ENCODE measurements around the gene NF2. TPM values are rescaled to one million over a fixed set of nuclear protein-coding genes. Genes with fewer than 3 reads are reported as not detected.

The NF2 gene
- total RNA-seq, 1 experiment from 2014 or later = 132 TPM

DNA sequence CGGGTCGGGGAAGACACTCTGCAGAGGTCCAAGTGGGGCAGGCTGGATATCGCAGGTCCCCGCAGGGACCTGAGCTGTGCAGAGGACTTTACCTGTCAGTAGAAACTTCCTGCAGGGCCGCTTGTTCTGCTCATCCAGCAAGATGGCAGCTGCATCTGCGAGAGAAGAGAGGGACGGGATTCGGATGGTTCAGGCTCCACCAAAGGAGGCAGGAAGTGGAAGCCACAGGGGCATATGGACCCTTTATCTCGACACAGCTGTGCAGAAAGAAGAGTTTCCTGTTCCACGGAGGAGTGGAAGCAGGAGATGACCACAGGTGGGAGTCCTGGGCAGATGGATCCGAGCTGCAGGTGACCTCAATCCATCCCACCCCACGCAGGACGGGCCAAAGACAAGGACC lies 138.9 kb downstream of the NF2 start:
- H3K36me3 Mint-ChIP-seq (ENCODE audit: insufficient read depth, unreplicated experiment) = no peaks in the 10 kb centered on the region

DNA sequence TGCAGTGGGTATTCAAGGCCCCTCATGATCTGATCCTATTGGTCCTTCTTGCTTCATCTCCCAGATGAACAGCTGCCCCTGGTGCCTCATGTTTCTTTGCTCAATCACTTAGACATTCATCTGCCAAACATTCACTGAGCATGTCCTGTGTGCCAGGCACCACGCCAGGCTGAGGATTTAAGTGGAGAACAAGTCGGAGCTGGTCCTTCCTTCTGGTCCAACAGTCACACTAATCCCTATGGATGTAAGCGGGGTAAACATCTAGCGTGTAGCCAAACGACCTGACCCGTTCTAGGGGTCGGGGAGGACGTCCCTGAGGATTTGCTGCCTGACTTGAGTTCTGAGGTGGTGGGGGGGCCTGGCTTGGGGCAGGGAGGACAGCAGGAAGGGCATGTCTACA lies 141.5 kb downstream of the NF2 start:
- no peak for DNase-seq
- BruUV-seq (replicated peaks) = no TSS peak
- Mint-ChIP-seq H3K4me3 (ENCODE audit: low read depth, unreplicated experiment) (no peak overlapping the region), H3K36me3 (ENCODE audit: insufficient read depth, unreplicated experiment) (peaks cover 5% of the 10 kb centered on the region), H3K27me3 (ENCODE audit: unreplicated experiment) (no peaks in the 10 kb centered on the region), H3K4me1 (ENCODE audit: low read depth, unreplicated experiment) (no peaks in the 10 kb centered on the region), H3K9me3 (ENCODE audit: low read depth, unreplicated experiment) (no peaks in the 10 kb centered on the region), H3K27ac (ENCODE audit: unreplicated experiment) (no peak overlapping the region)
- TF ChIP-seq, protein P1, sequence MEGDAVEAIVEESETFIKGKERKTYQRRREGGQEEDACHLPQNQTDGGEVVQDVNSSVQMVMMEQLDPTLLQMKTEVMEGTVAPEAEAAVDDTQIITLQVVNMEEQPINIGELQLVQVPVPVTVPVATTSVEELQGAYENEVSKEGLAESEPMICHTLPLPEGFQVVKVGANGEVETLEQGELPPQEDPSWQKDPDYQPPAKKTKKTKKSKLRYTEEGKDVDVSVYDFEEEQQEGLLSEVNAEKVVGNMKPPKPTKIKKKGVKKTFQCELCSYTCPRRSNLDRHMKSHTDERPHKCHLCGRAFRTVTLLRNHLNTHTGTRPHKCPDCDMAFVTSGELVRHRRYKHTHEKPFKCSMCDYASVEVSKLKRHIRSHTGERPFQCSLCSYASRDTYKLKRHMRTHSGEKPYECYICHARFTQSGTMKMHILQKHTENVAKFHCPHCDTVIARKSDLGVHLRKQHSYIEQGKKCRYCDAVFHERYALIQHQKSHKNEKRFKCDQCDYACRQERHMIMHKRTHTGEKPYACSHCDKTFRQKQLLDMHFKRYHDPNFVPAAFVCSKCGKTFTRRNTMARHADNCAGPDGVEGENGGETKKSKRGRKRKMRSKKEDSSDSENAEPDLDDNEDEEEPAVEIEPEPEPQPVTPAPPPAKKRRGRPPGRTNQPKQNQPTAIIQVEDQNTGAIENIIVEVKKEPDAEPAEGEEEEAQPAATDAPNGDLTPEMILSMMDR (IDR thresholded peaks at IDR 0.05; ENCODE audit: unreplicated experiment) = no peak
- CTCF ChIA-PET = no interaction called here
- intact Hi-C loops (cut with micrococcal nuclease; ENCODE audit: unreplicated experiment) = no loop called here

More for the DNA sequence above, 138.9 kb downstream of the NF2 start:
- H3K27me3 Mint-ChIP-seq (ENCODE audit: unreplicated experiment) = no peaks in the 10 kb centered on the region
- intact Hi-C loops (cut with micrococcal nuclease; ENCODE audit: unreplicated experiment) = no loop called here
- no peaks in the 10 kb centered on the region for H3K4me1 Mint-ChIP-seq (ENCODE audit: low read depth, unreplicated experiment)
- no TSS peak for BruUV-seq (replicated peaks)
- no peaks in the 10 kb centered on the region for H3K9me3 Mint-ChIP-seq (ENCODE audit: low read depth, unreplicated experiment)
- H3K4me3 Mint-ChIP-seq (ENCODE audit: low read depth, unreplicated experiment) = no peak overlapping the region
- CTCF ChIA-PET = no interaction called here
- DNase-seq = no peak
- TF ChIP-seq, protein P1 (IDR thresholded peaks at IDR 0.05; ENCODE audit: unreplicated experiment) = no peak
- H3K27ac Mint-ChIP-seq (ENCODE audit: unreplicated experiment) = no peak overlapping the region

DNA sequence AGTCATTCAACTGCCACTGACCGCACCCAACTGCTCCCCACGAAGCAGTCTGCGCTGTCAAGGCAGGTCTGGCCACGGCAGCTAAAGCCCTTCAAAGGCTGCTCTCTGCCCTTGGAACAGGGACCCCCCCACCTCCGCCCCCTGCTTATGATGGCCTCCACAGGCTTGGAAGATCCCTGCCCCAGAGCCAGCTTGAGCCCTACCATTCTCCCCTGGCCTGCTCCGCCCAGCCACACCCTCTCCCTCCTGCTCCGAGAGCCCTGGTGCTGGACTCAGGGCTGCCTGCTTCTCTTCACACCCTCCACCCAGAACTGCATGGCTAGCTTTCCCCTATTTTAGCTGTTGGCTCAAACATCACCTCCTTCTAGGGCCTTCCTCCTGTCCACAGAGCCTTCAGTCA lies 144.4 kb downstream of the NF2 start:
- H3K4me1 Mint-ChIP-seq (ENCODE audit: low read depth, unreplicated experiment) = peaks cover 9% of the 10 kb centered on the region
- no TSS peak for BruUV-seq (replicated peaks)
- CTCF ChIA-PET = interaction anchor here (0.6 kb wide), 1 partner anchor 339 kb away, joined by 4 read pairs; no protein-coding TSS in a partner anchor
- peaks cover 5% of the 10 kb centered on the region for H3K36me3 Mint-ChIP-seq (ENCODE audit: insufficient read depth, unreplicated experiment)
- H3K27me3 Mint-ChIP-seq (ENCODE audit: unreplicated experiment) = no peaks in the 10 kb centered on the region
- no peak for DNase-seq
- H3K27ac Mint-ChIP-seq (ENCODE audit: unreplicated experiment) = no peak overlapping the region
- no peak overlapping the region for H3K4me3 Mint-ChIP-seq (ENCODE audit: low read depth, unreplicated experiment)
- TF ChIP-seq, protein P1 (IDR thresholded peaks at IDR 0.05; ENCODE audit: unreplicated experiment) = no peak
- intact Hi-C loops (cut with micrococcal nuclease; ENCODE audit: unreplicated experiment) = no loop called here
- H3K9me3 Mint-ChIP-seq (ENCODE audit: low read depth, unreplicated experiment) = no peaks in the 10 kb centered on the region

Other genes starting within 250 kb of the NF2 start
- 88.9 and 92.7 TPM in 2 replicates for gene AP1B1, start 215.1 kb upstream of the NF2 start, total RNA-seq (2022)
- not detected in 2 replicates for gene RFPL1, start 165.1 kb upstream of the NF2 start, total RNA-seq (2022)
- not detected in 2 replicates for gene NEFH, start 123.4 kb upstream of the NF2 start, total RNA-seq (2022)
- 64.0 and 67.6 TPM in 2 replicates for gene THOC5, start 49.9 kb upstream of the NF2 start, total RNA-seq (2022)
- gene NIPSNAP1, start 22.5 kb upstream of the NF2 start, total RNA-seq (2022) = 115 and 117 TPM in 2 replicates
- not detected in 2 replicates for gene CABP7, start 116.4 kb downstream of the NF2 start, total RNA-seq (2022)
- gene ZMAT5, start 163.4 kb downstream of the NF2 start, total RNA-seq (2022) = 20.5 and 21.0 TPM in 2 replicates
- 113 and 120 TPM in 2 replicates for gene UQCR10, start 163.7 kb downstream of the NF2 start, total RNA-seq (2022)
- 62.6 and 73.4 TPM in 2 replicates for gene ASCC2, start 234.6 kb downstream of the NF2 start, total RNA-seq (2022)

Measured in Calu3 (cell line).